SJCRH30 (cell line): Measurements from ENCODE around the gene NRSN1. TPM values are rescaled to one million over a fixed set of nuclear protein-coding genes. Genes with fewer than 3 reads are reported as not detected.

Experiments used
- DNase-seq, 2 experiments: peaks; one replicate each; pipeline ENCODE4 v3.0.0-alpha.2; 2015 to 2020
- H3K27ac ChIP-seq: fragments of 250-450 bp; sonication (Bioruptor Pico); 2 replicates; pipeline ENCODE4 v1.5.1; 2020; ENCODE audit warnings: mild to moderate bottlenecking, moderate library complexity
- H3K27me3 ChIP-seq: fragments of 250-450 bp; sonication (Bioruptor Pico); 2 replicates; pipeline ENCODE4 v1.5.1; 2020; ENCODE audit warnings: mild to moderate bottlenecking, moderate library complexity
- H3K36me3 ChIP-seq: fragments of 250-450 bp; sonication (Bioruptor Pico); 2 replicates; pipeline ENCODE4 v1.5.1; 2020; ENCODE audit warnings: mild to moderate bottlenecking, moderate library complexity
- H3K4me1 ChIP-seq: fragments of 250-450 bp; sonication (Bioruptor Pico); 2 replicates; pipeline ENCODE4 v1.5.1; 2020; ENCODE audit warnings: mild to moderate bottlenecking, moderate library complexity
- H3K4me3 ChIP-seq: fragments of 250-450 bp; sonication (Bioruptor Pico); 2 replicates; pipeline ENCODE4 v1.5.1; 2020; ENCODE audit warnings: mild to moderate bottlenecking, moderate library complexity
- H3K9me3 ChIP-seq: fragments of 250-450 bp; sonication (Bioruptor Pico); replicated peaks from 2 replicates; pipeline ENCODE4 v1.5.1; 2020; ENCODE audit warnings: mild to moderate bottlenecking, moderate library complexity
- total RNA-seq: library from RNA; depleted of rRNA; stranded (reverse); fragments of >200 nt; shearing (Covaris generic); gene quantifications from 2 replicates; pipeline ENCODE4 v1.2.3, GENCODE V29; 2014; rRNA removed

NRSN1 gene
- total RNA-seq: not detected in 2 replicates

- H3K27ac ChIP-seq: no peak within 1 kb of the TSS
- H3K4me3 ChIP-seq: no peak within 1 kb of the TSS
Measured at GRCh38 chr6:24125980-24126379, at the start of gene NRSN1. TSS of gene NRSN1 (plus strand) at chr6:24126215. CDS start at chr6:24134328, 8,113 bp downstream.

GRCh38 chr6:24078200-24078599 lies 47.8 kb upstream of the NRSN1 start:
- Histone ChIP-seq H3K4me1 (no peaks in the 10 kb centered on the region), H3K4me3 (no peak overlapping the region), H3K27ac (no peak overlapping the region), H3K27me3 (no peaks in the 10 kb centered on the region), H3K36me3 (no peaks in the 10 kb centered on the region), H3K9me3 (no peaks in the 10 kb centered on the region)
- no peak for DNase-seq

More at GRCh38 chr6:24125980-24126379, at the start of gene NRSN1:
- no peaks in the 10 kb centered on the region for H3K4me1 ChIP-seq
- DNase-seq: no peak
- no peaks in the 10 kb centered on the region for H3K27me3 ChIP-seq
- no peaks in the 10 kb centered on the region for H3K36me3 ChIP-seq
- H3K9me3 ChIP-seq: no peaks in the 10 kb centered on the region

GRCh38 chr6:24079076-24079475 lies 46.9 kb upstream of the NRSN1 start:
- Histone ChIP-seq H3K4me3 (no peak overlapping the region), H3K27me3 (no peaks in the 10 kb centered on the region)
- DNase-seq: no peak

GRCh38 chr6:24080711-24081110 lies 45.3 kb upstream of the NRSN1 start:
- Histone ChIP-seq H3K4me1 (no peaks in the 10 kb centered on the region), H3K4me3 (no peak overlapping the region), H3K36me3 (no peaks in the 10 kb centered on the region), H3K27ac (no peak overlapping the region), H3K9me3 (no peaks in the 10 kb centered on the region), H3K27me3 (no peaks in the 10 kb centered on the region)
- DNase-seq: no peak

More at GRCh38 chr6:24079076-24079475, 46.9 kb upstream of the NRSN1 start:
- Histone ChIP-seq H3K4me1 (no peaks in the 10 kb centered on the region), H3K36me3 (no peaks in the 10 kb centered on the region), H3K27ac (no peak overlapping the region), H3K9me3 (no peaks in the 10 kb centered on the region)

GRCh38 chr6:24089736-24090135 lies 36.3 kb upstream of the NRSN1 start:
- Histone ChIP-seq H3K4me3 (no peak overlapping the region), H3K27me3 (no peaks in the 10 kb centered on the region), H3K27ac (no peak overlapping the region), H3K4me1 (no peaks in the 10 kb centered on the region), H3K36me3 (no peaks in the 10 kb centered on the region), H3K9me3 (no peaks in the 10 kb centered on the region)
- DNase-seq: no peak

GRCh38 chr6:24092407-24092806 lies 33.6 kb upstream of the NRSN1 start:
- H3K27ac ChIP-seq: no peak overlapping the region
- no peak for DNase-seq
- H3K4me3 ChIP-seq: no peak overlapping the region
- no peaks in the 10 kb centered on the region for H3K27me3 ChIP-seq
- H3K4me1 ChIP-seq: no peaks in the 10 kb centered on the region
- no peaks in the 10 kb centered on the region for H3K36me3 ChIP-seq
- H3K9me3 ChIP-seq: no peaks in the 10 kb centered on the region

- no peak overlapping the region for H3K4me3 ChIP-seq
- no peaks in the 10 kb centered on the region for H3K9me3 ChIP-seq
- no peaks in the 10 kb centered on the region for H3K36me3 ChIP-seq
- H3K27me3 ChIP-seq: no peaks in the 10 kb centered on the region
- DNase-seq: no peak
- H3K27ac ChIP-seq: no peak overlapping the region
- H3K4me1 ChIP-seq: no peaks in the 10 kb centered on the region
Measured at GRCh38 chr6:24093381-24093780, 32.6 kb upstream of the NRSN1 start.

- Histone ChIP-seq H3K4me1 (no peaks in the 10 kb centered on the region), H3K9me3 (no peaks in the 10 kb centered on the region), H3K27me3 (no peaks in the 10 kb centered on the region), H3K27ac (no peak overlapping the region), H3K4me3 (no peak overlapping the region), H3K36me3 (no peaks in the 10 kb centered on the region)
- DNase-seq: no peak
Measured at GRCh38 chr6:24099181-24099580, 26.8 kb upstream of the NRSN1 start.

- DNase-seq: no peak
- Histone ChIP-seq H3K27ac (no peak overlapping the region), H3K4me3 (no peak overlapping the region), H3K4me1 (no peaks in the 10 kb centered on the region), H3K36me3 (no peaks in the 10 kb centered on the region), H3K9me3 (no peaks in the 10 kb centered on the region), H3K27me3 (no peaks in the 10 kb centered on the region)
Measured at GRCh38 chr6:24100024-24100769, 25.8 kb upstream of the NRSN1 start.

GRCh38 chr6:24100770-24101155 lies 25.3 kb upstream of the NRSN1 start:
- Histone ChIP-seq H3K9me3 (no peaks in the 10 kb centered on the region), H3K27ac (no peak overlapping the region), H3K4me1 (no peaks in the 10 kb centered on the region), H3K27me3 (no peaks in the 10 kb centered on the region), H3K36me3 (no peaks in the 10 kb centered on the region), H3K4me3 (no peak overlapping the region)
- no peak for DNase-seq

GRCh38 chr6:24105191-24105590 lies 20.8 kb upstream of the NRSN1 start:
- no peaks in the 10 kb centered on the region for H3K36me3 ChIP-seq
- H3K27me3 ChIP-seq: no peaks in the 10 kb centered on the region
- H3K9me3 ChIP-seq: no peaks in the 10 kb centered on the region
- H3K4me3 ChIP-seq: no peak overlapping the region
- no peaks in the 10 kb centered on the region for H3K4me1 ChIP-seq
- no peak for DNase-seq
- no peak overlapping the region for H3K27ac ChIP-seq

- Histone ChIP-seq H3K27ac (no peak overlapping the region), H3K4me3 (no peak overlapping the region), H3K27me3 (no peaks in the 10 kb centered on the region), H3K36me3 (no peaks in the 10 kb centered on the region), H3K4me1 (no peaks in the 10 kb centered on the region), H3K9me3 (no peaks in the 10 kb centered on the region)
- DNase-seq: no peak
Measured at GRCh38 chr6:24106291-24106690, 19.7 kb upstream of the NRSN1 start.

GRCh38 chr6:24107294-24107693 lies 18.7 kb upstream of the NRSN1 start:
- H3K4me3 ChIP-seq: no peak overlapping the region
- no peaks in the 10 kb centered on the region for H3K27me3 ChIP-seq
- H3K27ac ChIP-seq: no peak overlapping the region
- H3K4me1 ChIP-seq: no peaks in the 10 kb centered on the region
- H3K36me3 ChIP-seq: no peaks in the 10 kb centered on the region
- no peaks in the 10 kb centered on the region for H3K9me3 ChIP-seq
- DNase-seq: no peak

- Histone ChIP-seq H3K27ac (no peak overlapping the region), H3K4me3 (no peak overlapping the region), H3K4me1 (no peaks in the 10 kb centered on the region)
Measured at GRCh38 chr6:24108056-24108455, 18.0 kb upstream of the NRSN1 start.

GRCh38 chr6:24110417-24110816 lies 15.6 kb upstream of the NRSN1 start:
- no peaks in the 10 kb centered on the region for H3K9me3 ChIP-seq
- no peak for DNase-seq
- no peaks in the 10 kb centered on the region for H3K4me1 ChIP-seq
- no peaks in the 10 kb centered on the region for H3K27me3 ChIP-seq
- no peak overlapping the region for H3K4me3 ChIP-seq
- H3K36me3 ChIP-seq: no peaks in the 10 kb centered on the region
- H3K27ac ChIP-seq: no peak overlapping the region

More at GRCh38 chr6:24108056-24108455, 18.0 kb upstream of the NRSN1 start:
- H3K36me3 ChIP-seq: no peaks in the 10 kb centered on the region
- no peaks in the 10 kb centered on the region for H3K27me3 ChIP-seq
- no peak for DNase-seq
- H3K9me3 ChIP-seq: no peaks in the 10 kb centered on the region

GRCh38 chr6:24113891-24114290 lies 12.1 kb upstream of the NRSN1 start:
- H3K27me3 ChIP-seq: no peaks in the 10 kb centered on the region
- H3K9me3 ChIP-seq: no peaks in the 10 kb centered on the region
- H3K4me3 ChIP-seq: no peak overlapping the region
- no peaks in the 10 kb centered on the region for H3K36me3 ChIP-seq
- no peak for DNase-seq
- H3K27ac ChIP-seq: no peak overlapping the region
- no peaks in the 10 kb centered on the region for H3K4me1 ChIP-seq
